ENCODE measurements around the gene GLYR1.
A peak's percentile ranks its signal among the peaks of the same experiment; 100 is the strongest.

The GLYR1 gene

GRCh38 chr16:4847774-4848587, 893 bp upstream of the GLYR1 start:
- DNase-seq (ENCODE audit: low read depth): peak; percentile 21

GRCh38 chr16:4846503-4846900, 586 bp downstream of the GLYR1 start:
- DNase-seq (ENCODE audit: low read depth): peak; percentile 11

GRCh38 chr16:4840984-4841383, 6.1 kb downstream of the GLYR1 start:
- DNase-seq (ENCODE audit: low read depth): no peak

- no peak for DNase-seq (ENCODE audit: low read depth)
Observed at GRCh38 chr16:4839942-4840341, 7.1 kb downstream of the GLYR1 start.

GRCh38 chr16:4837733-4838501, 9.2 kb downstream of the GLYR1 start:
- no peak for DNase-seq (ENCODE audit: low read depth)

GRCh38 chr16:4836727-4837126, 10.4 kb downstream of the GLYR1 start:
- DNase-seq (ENCODE audit: low read depth): no peak

GRCh38 chr16:4833584-4833983, 13.5 kb downstream of the GLYR1 start:
- no peak for DNase-seq (ENCODE audit: low read depth)

- DNase-seq (ENCODE audit: low read depth): no peak
Observed at GRCh38 chr16:4832698-4833343, 14.3 kb downstream of the GLYR1 start.

GRCh38 chr16:4831616-4832015, 15.5 kb downstream of the GLYR1 start:
- DNase-seq (ENCODE audit: low read depth): no peak

GRCh38 chr16:4830408-4830807, 16.7 kb downstream of the GLYR1 start:
- DNase-seq (ENCODE audit: low read depth): no peak

GRCh38 chr16:4828567-4829321, 18.3 kb downstream of the GLYR1 start:
- DNase-seq (ENCODE audit: low read depth): no peak

- DNase-seq (ENCODE audit: low read depth): no peak
Observed at GRCh38 chr16:4826980-4827379, 20.1 kb downstream of the GLYR1 start.

GRCh38 chr16:4826526-4826925, 20.6 kb downstream of the GLYR1 start:
- DNase-seq (ENCODE audit: low read depth): no peak

GRCh38 chr16:4825196-4825595, 21.9 kb downstream of the GLYR1 start:
- DNase-seq (ENCODE audit: low read depth): no peak

GRCh38 chr16:4820652-4821051, 26.4 kb downstream of the GLYR1 start:
- DNase-seq (ENCODE audit: low read depth): no peak

- DNase-seq (ENCODE audit: low read depth): no peak
Observed at GRCh38 chr16:4814542-4815173, 32.4 kb downstream of the GLYR1 start.

GRCh38 chr16:4814046-4814445, 33.0 kb downstream of the GLYR1 start:
- no peak for DNase-seq (ENCODE audit: low read depth)

- no peak for DNase-seq (ENCODE audit: low read depth)
Observed at GRCh38 chr16:4813251-4814003, 33.7 kb downstream of the GLYR1 start.

- DNase-seq (ENCODE audit: low read depth): no peak
Observed at GRCh38 chr16:4811773-4812172, 35.3 kb downstream of the GLYR1 start.

GRCh38 chr16:4811242-4811641, 35.8 kb downstream of the GLYR1 start:
- no peak for DNase-seq (ENCODE audit: low read depth)

- DNase-seq (ENCODE audit: low read depth): no peak
Observed at GRCh38 chr16:4806280-4806679, 40.8 kb downstream of the GLYR1 start.
